Measurements from ENCODE around the gene FAM89A.

Gene FAM89A

DNA sequence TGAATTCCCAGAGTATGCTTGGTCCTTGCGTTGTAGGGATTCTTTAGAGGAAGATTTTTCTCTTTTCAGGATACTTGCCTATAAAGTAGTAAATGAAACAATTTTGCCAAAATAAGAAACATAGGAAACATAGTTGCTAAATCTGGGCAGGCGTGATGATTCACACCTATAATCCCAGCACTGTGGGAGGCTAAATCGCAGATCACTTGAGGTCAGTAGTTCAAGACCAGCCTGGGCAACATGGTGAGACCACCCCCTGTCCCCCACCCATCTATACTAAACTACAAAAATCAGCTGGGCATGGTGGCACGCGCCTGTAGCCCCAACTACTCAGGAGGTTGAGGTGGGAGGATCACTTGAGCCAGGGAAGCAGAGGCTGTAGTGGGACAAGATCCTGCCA is 56.2 kb downstream of the FAM89A start:
- Histone ChIP-seq H3K9me3 (ENCODE audit: low read depth, low read length) (no peaks in the 10 kb centered on the region), H3K9ac (ENCODE audit: insufficient read length) (no peak overlapping the region), H3K27ac (no peak overlapping the region), H3K4me3 (no peak overlapping the region), H3K36me3 (ENCODE audit: insufficient read depth, low read length) (peaks cover 21% of the 10 kb centered on the region)
- TF ChIP-seq EZH2 (IDR thresholded peaks at IDR 0.05), result no peak
- TF ChIP-seq POLR2AphosphoS5 (IDR thresholded peaks at IDR 0.05; ENCODE audit: borderline replicate concordance, low read depth, low read length), result no peak
- TF ChIP-seq FOXP2 (optimal IDR thresholded peaks at IDR 0.05; ENCODE audit: control extremely low read depth, extremely low read length, insufficient read depth), result no peak
- DNase-seq (ENCODE audit: low read depth, low spot score), result no peak

GRCh38 chr1:230982696-230983095 is 57.4 kb downstream of the FAM89A start:
- no peaks in the 10 kb centered on the region for H3K9me3 ChIP-seq (ENCODE audit: low read depth, low read length)
- no peak for DNase-seq (ENCODE audit: low read depth, low spot score)
- H3K4me3 ChIP-seq, result no peak overlapping the region
- H3K9ac ChIP-seq (ENCODE audit: insufficient read length), result no peak overlapping the region
- no peak overlapping the region for H3K27ac ChIP-seq
- H3K36me3 ChIP-seq (ENCODE audit: insufficient read depth, low read length), result peaks cover 21% of the 10 kb centered on the region
- TF ChIP-seq EZH2 (IDR thresholded peaks at IDR 0.05), result no peak
- TF ChIP-seq FOXP2 (optimal IDR thresholded peaks at IDR 0.05; ENCODE audit: control extremely low read depth, extremely low read length, insufficient read depth), result no peak
- no peak for TF ChIP-seq POLR2AphosphoS5 (IDR thresholded peaks at IDR 0.05; ENCODE audit: borderline replicate concordance, low read depth, low read length)

- no peak for TF ChIP-seq POLR2AphosphoS5 (IDR thresholded peaks at IDR 0.05; ENCODE audit: borderline replicate concordance, low read depth, low read length)
- no peak for TF ChIP-seq EZH2 (IDR thresholded peaks at IDR 0.05)
- TF ChIP-seq FOXP2 (optimal IDR thresholded peaks at IDR 0.05; ENCODE audit: control extremely low read depth, extremely low read length, insufficient read depth), result no peak
- Histone ChIP-seq H3K9me3 (ENCODE audit: low read depth, low read length) (no peaks in the 10 kb centered on the region), H3K9ac (ENCODE audit: insufficient read length) (peak overlapping the region; percentile 82), H3K4me3 (peak overlapping the region; percentile 95), H3K27ac (no peak overlapping the region), H3K36me3 (ENCODE audit: insufficient read depth, low read length) (peaks cover 26% of the 10 kb centered on the region)
- DNase-seq (ENCODE audit: low read depth, low spot score), result no peak
Observed at GRCh38 chr1:230979952-230980351, 60.1 kb downstream of the FAM89A start.

GRCh38 chr1:230979389-230979716 is 60.7 kb downstream of the FAM89A start:
- Histone ChIP-seq H3K4me3 (peak overlapping the region; percentile 95), H3K9ac (ENCODE audit: insufficient read length) (peak overlapping the region; percentile 82), H3K27ac (no peak overlapping the region), H3K9me3 (ENCODE audit: low read depth, low read length) (no peaks in the 10 kb centered on the region), H3K36me3 (ENCODE audit: insufficient read depth, low read length) (peaks cover 26% of the 10 kb centered on the region)
- DNase-seq (ENCODE audit: low read depth, low spot score), result no peak
- TF ChIP-seq FOXP2 (optimal IDR thresholded peaks at IDR 0.05; ENCODE audit: control extremely low read depth, extremely low read length, insufficient read depth) (no peak), POLR2AphosphoS5 (IDR thresholded peaks at IDR 0.05; ENCODE audit: borderline replicate concordance, low read depth, low read length) (no peak), EZH2 (IDR thresholded peaks at IDR 0.05) (no peak)

DNA sequence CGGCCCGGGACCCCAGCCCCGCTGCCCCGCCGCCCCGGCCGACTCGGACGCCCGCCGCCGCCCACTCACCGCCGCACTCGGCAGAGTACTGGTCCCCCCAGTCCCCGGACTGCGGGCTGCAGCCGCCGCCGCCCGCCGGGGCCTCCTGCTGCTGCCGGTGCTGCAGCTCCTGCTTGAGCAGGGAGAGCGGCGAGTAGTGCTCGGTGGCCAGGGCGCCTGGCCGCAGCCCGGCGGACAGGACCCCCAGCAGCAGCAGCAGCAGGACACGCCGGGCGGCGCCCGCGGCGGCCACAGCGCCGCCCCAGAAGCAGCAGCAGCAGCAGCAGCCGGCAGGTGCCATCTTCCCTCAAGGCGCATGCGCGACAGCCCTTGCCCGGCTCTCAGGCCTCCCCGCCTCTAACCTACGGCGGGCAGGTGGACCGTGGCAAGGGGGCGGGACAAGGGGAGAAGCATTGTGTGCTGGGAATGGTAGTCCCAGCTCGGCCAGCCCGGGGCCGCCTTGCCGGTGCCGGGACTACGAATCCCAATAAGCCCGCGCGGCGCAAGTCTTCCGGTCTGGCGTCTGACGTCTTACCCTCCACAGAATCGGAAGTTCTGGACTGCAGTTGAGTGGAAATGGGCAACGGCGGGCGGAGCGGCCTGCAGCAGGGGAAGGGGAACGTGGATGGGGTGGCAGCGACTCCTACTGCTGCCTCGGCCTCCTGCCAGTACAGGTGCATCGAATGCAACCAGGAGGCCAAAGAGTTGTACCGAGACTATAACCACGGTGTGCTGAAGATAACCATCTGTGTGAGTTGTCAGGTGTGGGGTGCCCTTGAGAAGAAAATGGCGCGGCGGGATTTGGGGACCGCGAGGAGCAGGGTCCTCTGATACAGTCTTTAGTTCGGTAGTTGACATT is 61.3 kb downstream of the FAM89A start, which contains the start of the genes ARV1 and TTC13:
ARV1 (plus strand) TSS at position 604 of the 898 bp plus-strand sequence; CDS start at position 616, 12 bp downstream.
TTC13 (minus strand) TSS at position 371 of the 898 bp plus-strand sequence; CDS start at position 340, 31 bp downstream.
- peak within 1 kb of the TSS; percentile 82 for H3K9ac ChIP-seq (ENCODE audit: insufficient read length)
- peak; percentile 59 for DNase-seq (ENCODE audit: low read depth, low spot score)
- peaks cover 26% of the 10 kb centered on the region for H3K36me3 ChIP-seq (ENCODE audit: insufficient read depth, low read length)
- no peak within 1 kb of the TSS for H3K27ac ChIP-seq
- H3K9me3 ChIP-seq (ENCODE audit: low read depth, low read length), result no peaks in the 10 kb centered on the region
- TF ChIP-seq EZH2 (IDR thresholded peaks at IDR 0.05), result no peak
- peak; percentile 89 for TF ChIP-seq POLR2AphosphoS5 (IDR thresholded peaks at IDR 0.05; ENCODE audit: borderline replicate concordance, low read depth, low read length)
- TF ChIP-seq FOXP2 (optimal IDR thresholded peaks at IDR 0.05; ENCODE audit: control extremely low read depth, extremely low read length, insufficient read depth), result no peak
- peak within 1 kb of the TSS; percentile 95 for H3K4me3 ChIP-seq

DNA sequence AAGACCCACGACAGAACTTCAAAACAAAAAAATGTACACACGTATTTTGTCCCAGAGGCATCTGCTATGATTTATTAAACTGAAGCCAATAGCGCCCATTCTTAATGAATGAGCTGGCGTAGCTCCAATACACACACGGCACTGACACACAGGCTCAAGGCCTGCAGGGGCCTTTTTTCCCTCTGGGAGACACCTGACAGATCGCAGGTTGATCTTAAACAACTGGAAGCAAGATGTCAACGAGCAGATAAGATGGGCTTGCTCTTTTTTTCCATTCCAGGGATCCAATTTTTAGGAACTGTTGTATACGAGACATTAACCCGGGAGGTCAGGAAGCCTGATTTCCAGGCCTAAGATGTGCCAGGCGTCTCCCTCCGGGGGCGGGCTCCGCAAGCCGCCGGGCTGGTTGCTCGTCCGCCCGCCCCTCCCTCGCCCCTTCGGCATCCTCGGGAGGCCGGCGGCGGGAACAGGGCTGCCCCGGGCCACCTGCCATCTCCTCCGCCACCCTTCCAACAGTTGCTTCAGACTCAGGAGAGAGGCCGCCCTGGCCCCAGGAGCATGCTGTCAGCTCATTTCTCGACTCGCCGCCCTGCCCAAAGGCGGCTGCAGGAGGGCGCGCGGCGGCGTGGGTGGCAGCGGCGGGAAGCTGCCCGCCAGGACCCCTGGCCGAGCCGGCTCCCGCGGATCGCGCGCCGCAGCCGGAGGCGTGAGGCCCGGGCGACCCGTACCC is 62.1 kb downstream of the FAM89A start:
- no peak for TF ChIP-seq EZH2 (IDR thresholded peaks at IDR 0.05)
- Histone ChIP-seq H3K4me3 (peak overlapping the region; percentile 95), H3K36me3 (ENCODE audit: insufficient read depth, low read length) (peaks cover 26% of the 10 kb centered on the region), H3K9ac (ENCODE audit: insufficient read length) (peak overlapping the region; percentile 58), H3K27ac (no peak overlapping the region), H3K9me3 (ENCODE audit: low read depth, low read length) (no peaks in the 10 kb centered on the region)
- DNase-seq (ENCODE audit: low read depth, low spot score), result no peak

DNA sequence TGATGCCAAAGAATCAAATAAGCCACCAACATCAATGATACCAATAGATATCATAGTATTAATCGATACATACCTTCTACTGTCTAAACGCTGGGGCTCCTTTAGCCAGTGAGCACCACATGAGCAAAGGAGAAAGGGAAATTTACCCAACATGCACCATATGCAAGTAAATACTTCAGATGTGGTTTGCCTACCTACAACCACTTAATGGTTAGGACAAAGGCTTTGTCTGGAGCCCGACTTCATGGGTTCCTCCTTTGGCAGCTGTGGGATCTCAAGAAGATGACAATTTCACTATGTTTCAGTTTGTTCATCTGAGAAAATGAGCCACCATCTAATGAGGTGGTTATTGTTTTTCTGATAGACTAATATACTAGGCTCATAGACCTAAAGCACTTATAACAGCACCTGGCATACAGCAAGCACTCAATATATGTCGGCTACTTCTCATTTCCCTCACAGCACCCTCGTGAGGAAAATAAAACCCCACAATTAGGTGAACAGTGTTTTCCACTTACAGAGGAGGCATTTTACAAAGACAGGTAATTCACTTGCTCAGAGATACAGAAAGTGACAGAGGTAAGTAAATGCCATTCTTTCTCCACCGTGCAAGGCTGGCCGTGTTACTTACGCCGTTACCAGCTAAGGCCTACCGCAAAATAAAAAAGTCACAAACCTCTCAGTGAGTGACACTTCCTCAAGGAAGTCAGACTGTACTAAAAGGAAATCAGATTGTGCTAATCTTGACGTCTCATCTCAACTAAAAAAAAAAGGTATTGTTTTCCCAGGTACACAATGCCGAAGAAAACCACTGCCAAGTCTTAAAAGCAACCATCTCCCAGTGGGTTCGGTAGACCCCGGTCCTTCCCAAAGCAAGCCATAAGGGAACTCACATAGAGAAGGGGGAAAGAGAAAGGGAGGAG is 63.0 kb downstream of the FAM89A start:
- Histone ChIP-seq H3K9me3 (ENCODE audit: low read depth, low read length) (no peaks in the 10 kb centered on the region), H3K36me3 (ENCODE audit: insufficient read depth, low read length) (peaks cover 19% of the 10 kb centered on the region), H3K9ac (ENCODE audit: insufficient read length) (peak overlapping the region; percentile 58), H3K4me3 (peak overlapping the region; percentile 95), H3K27ac (no peak overlapping the region)
- DNase-seq (ENCODE audit: low read depth, low spot score), result no peak
- TF ChIP-seq POLR2AphosphoS5 (IDR thresholded peaks at IDR 0.05; ENCODE audit: borderline replicate concordance, low read depth, low read length) (no peak), EZH2 (IDR thresholded peaks at IDR 0.05) (no peak), FOXP2 (optimal IDR thresholded peaks at IDR 0.05; ENCODE audit: control extremely low read depth, extremely low read length, insufficient read depth) (no peak)

All from SK-N-MC (cell line).